ENCODE data around the gene NKIRAS1.

DNA sequence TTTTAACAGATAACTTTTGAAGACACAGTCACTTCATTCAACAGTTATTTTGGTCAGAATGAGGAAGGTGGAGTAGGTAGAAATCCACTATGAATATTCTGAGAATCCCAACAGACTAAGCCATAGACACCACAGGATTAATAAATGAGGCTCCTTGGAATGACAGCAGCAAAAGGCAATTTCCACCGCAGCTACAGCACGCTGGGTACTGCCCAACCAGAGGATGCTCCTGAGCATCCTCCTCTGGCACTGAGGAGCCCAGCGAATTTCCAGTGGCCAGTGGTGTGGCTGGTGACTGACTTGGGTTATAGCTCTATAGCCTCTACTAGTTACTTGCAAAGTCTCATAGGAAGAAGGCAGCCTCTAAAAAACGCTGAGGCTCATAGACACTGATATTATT, 24.6 kb upstream of the NKIRAS1 start:
- TF ChIP-seq POLR2A (IDR thresholded peaks at IDR 0.05) = no peak
- TF ChIP-seq, protein P1, sequence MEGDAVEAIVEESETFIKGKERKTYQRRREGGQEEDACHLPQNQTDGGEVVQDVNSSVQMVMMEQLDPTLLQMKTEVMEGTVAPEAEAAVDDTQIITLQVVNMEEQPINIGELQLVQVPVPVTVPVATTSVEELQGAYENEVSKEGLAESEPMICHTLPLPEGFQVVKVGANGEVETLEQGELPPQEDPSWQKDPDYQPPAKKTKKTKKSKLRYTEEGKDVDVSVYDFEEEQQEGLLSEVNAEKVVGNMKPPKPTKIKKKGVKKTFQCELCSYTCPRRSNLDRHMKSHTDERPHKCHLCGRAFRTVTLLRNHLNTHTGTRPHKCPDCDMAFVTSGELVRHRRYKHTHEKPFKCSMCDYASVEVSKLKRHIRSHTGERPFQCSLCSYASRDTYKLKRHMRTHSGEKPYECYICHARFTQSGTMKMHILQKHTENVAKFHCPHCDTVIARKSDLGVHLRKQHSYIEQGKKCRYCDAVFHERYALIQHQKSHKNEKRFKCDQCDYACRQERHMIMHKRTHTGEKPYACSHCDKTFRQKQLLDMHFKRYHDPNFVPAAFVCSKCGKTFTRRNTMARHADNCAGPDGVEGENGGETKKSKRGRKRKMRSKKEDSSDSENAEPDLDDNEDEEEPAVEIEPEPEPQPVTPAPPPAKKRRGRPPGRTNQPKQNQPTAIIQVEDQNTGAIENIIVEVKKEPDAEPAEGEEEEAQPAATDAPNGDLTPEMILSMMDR (IDR thresholded peaks at IDR 0.05) = no peak

Measured in thyroid gland (tissue), 4 donors.